K562 (cell line): ENCODE results near the gene FREM1. TPM values are rescaled to one million over a fixed set of nuclear protein-coding genes. Genes with fewer than 3 reads are reported as not detected.

Experiments
- ATAC-seq: fragments of 200-7000 bp; cut with Tn5 transposase; 3 replicates; pipeline ENCODE4 v1.9.1; 2020; ENCODE audit warnings: moderate library complexity
- BruUV-seq: library from RNA; stranded (reverse); fragments of 400-500 nt; replicated peaks from 2 replicates; lab custom pipeline; 2021; lab: Mats Ljungman, UMichigan
- CTCF ChIA-PET: fragments of 300-600 bp; formaldehyde crosslinking; extraction: SDS; loops from one replicate; lab custom pipeline; 2021; ENCODE audit warnings: low intra/inter-chr PET ratio; lab: Yijun Ruan, JAX
- POLR2A ChIA-PET: fragments of 300-600, 350-650 bp; sonication (Branson Sonifier 250); formaldehyde crosslinking; extraction: SDS; loops from one replicate; lab custom pipeline; 2021; ENCODE audit warnings: antibody characterized with exemption, inconsistent platforms; lab: Yijun Ruan, JAX
- DNase-seq, 4 experiments: peaks; one replicate each; pipeline versions ENCODE4 v3.0.0 to v3.0.0-alpha.2; 2011 to 2018; ENCODE audit warnings: low spot score in 3 of 4, mixed read lengths in 3 of 4; ENCODE audit errors: extremely low read depth in 1 of 4
- FAIRE-seq: peaks from 2 replicates; lab custom pipeline; 2011; peaks lifted over from hg19 to GRCh38; lab: Jason Lieb, UNC
- H2AFZ ChIP-seq: 2 replicates; pipeline ENCODE4 v1.6.0; 2011; ENCODE audit warnings: low read depth, low read length, control low read depth, inconsistent platforms
- H3K27ac ChIP-seq: fragments of 200-600 bp; 3 replicates; pipeline ENCODE4 v1.8.0; 2011; ENCODE audit warnings: low read depth, mild to moderate bottlenecking, control low read depth, inconsistent platforms, low read length, moderate library complexity, mixed read lengths; ENCODE audit errors: extremely low read depth
- H3K27me3 ChIP-seq, 2 experiments: fragments of 300-600 bp in 1 of 2; 2 replicates in 1 of 2; 3 replicates in 1 of 2; pipeline versions ENCODE4 v1.6.0 to v1.8.0; 2011; ENCODE audit warnings: inconsistent platforms in 2 of 2, low read length in 2 of 2, mild to moderate bottlenecking in 1 of 2, mixed read lengths in 1 of 2, moderate library complexity in 1 of 2; ENCODE audit not compliant: control insufficient read depth in 2 of 2, insufficient read depth in 2 of 2
- H3K36me3 ChIP-seq: fragments of 300-600 bp; 3 replicates; pipeline ENCODE4 v1.8.0; 2011; ENCODE audit warnings: mild to moderate bottlenecking, low read length, inconsistent platforms; ENCODE audit not compliant: control insufficient read depth, insufficient read depth
- H3K4me1 ChIP-seq, 2 experiments: fragments of 200-600 bp in 1 of 2; replicated peaks in 1 of 2; 2 replicates in 1 of 2; 3 replicates in 1 of 2; pipeline versions ENCODE4 v1.5.1 to v1.8.0; 2011; ENCODE audit warnings: inconsistent platforms in 2 of 2, low read length in 2 of 2, mild to moderate bottlenecking in 1 of 2, mixed read lengths in 1 of 2, moderate library complexity in 1 of 2; ENCODE audit not compliant: control insufficient read depth in 2 of 2, insufficient read depth in 2 of 2
- H3K4me2 ChIP-seq: 2 replicates; pipeline ENCODE4 v1.6.1; 2011; ENCODE audit warnings: low read length, control low read depth, inconsistent platforms, mixed read lengths; ENCODE audit not compliant: insufficient read depth
- H3K4me3 ChIP-seq: fragments of 200-600 bp; sonication (generic), shearing (Covaris generic); 2 replicates; pipeline ENCODE4 v1.5.1; 2016; ENCODE audit warnings: control low read depth, inconsistent platforms
- H3K79me2 ChIP-seq: fragments of 200-600 bp; 3 replicates; pipeline ENCODE4 v1.8.0; 2011; ENCODE audit warnings: low read length, inconsistent platforms; ENCODE audit not compliant: control insufficient read depth, insufficient read depth
- H3K9ac ChIP-seq, 2 experiments: 2 replicates each; pipeline versions ENCODE4 v1.6.0 to v1.6.1; 2011; ENCODE audit warnings: low read depth in 2 of 2, low read length in 2 of 2, control low read depth in 1 of 2, inconsistent platforms in 1 of 2, mild to moderate bottlenecking in 1 of 2, mixed read lengths in 1 of 2; ENCODE audit not compliant: insufficient read depth in 1 of 2
- H3K9me1 ChIP-seq: one replicate; pipeline ENCODE4 v1.6.0; 2011; ENCODE audit warnings: inconsistent platforms, mild to moderate bottlenecking, low read length, moderate library complexity; ENCODE audit not compliant: control insufficient read depth, insufficient read depth
- H3K9me3 ChIP-seq: replicated peaks from 2 replicates; pipeline ENCODE4 v1.5.1; 2011; ENCODE audit warnings: low read depth, low read length, inconsistent platforms; ENCODE audit not compliant: control insufficient read depth, insufficient read depth
- H4K20me1 ChIP-seq: replicated peaks from 2 replicates; pipeline ENCODE4 v1.6.1; 2011; ENCODE audit warnings: low read length, inconsistent platforms, mixed read lengths; ENCODE audit not compliant: control insufficient read depth, insufficient read depth
- EP400 ChIP-seq: fragments of 450-650 bp; IDR thresholded peaks from 2 replicates; pipeline ENCODE4 v1.6.1; 2017; ENCODE audit warnings: antibody characterized with exemption, mild to moderate bottlenecking, moderate library complexity
- ESRRA ChIP-seq: fragments of 450-650 bp; IDR thresholded peaks from 2 replicates; pipeline ENCODE4 v1.6.1; 2014; ENCODE audit warnings: low read depth, mild to moderate bottlenecking, moderate library complexity, borderline replicate concordance
- ETS2 ChIP-seq: IDR thresholded peaks from 2 replicates; pipeline ENCODE4 v1.6.1; 2016; ENCODE audit warnings: borderline replicate concordance, missing genetic modification characterization, mild to moderate bottlenecking, moderate library complexity, missing compliant biosample characterization; ENCODE audit not compliant: poor library complexity, severe bottlenecking
- KDM4B ChIP-seq, 2 experiments: fragments of 450-650 bp in 1 of 2; sonication (generic) in 1 of 2; IDR thresholded peaks; 2 replicates each; pipeline ENCODE4 v1.6.1; 2016 to 2017; ENCODE audit warnings: borderline replicate concordance in 2 of 2, antibody characterized with exemption in 1 of 2, low read depth in 1 of 2, mild to moderate bottlenecking in 1 of 2
- RFX1 ChIP-seq: fragments of 450-650 bp; IDR thresholded peaks from 2 replicates; pipeline ENCODE4 v1.6.1; 2016; ENCODE audit warnings: mild to moderate bottlenecking, moderate library complexity
- SMAD3 ChIP-seq: fragments of 450-650 bp; formaldehyde crosslinking; conservative IDR thresholded peaks from 2 replicates; pipeline ENCODE4 v1.4.0; 2020; ENCODE audit warnings: mild to moderate bottlenecking
- ZNF764 ChIP-seq: fragments of 250-450 bp; sonication (Bioruptor Pico); IDR thresholded peaks from 2 replicates; pipeline ENCODE4 v1.4.0; 2020; ENCODE audit warnings: low read depth, mild to moderate bottlenecking, moderate library complexity
- ZZZ3 ChIP-seq: fragments of 450-650 bp; IDR thresholded peaks from 2 replicates; pipeline ENCODE4 v1.6.1; 2016; ENCODE audit warnings: antibody characterized with exemption, mild to moderate bottlenecking, moderate library complexity
- in situ Hi-C: fragments of 300-500 bp; cut with MboI; formaldehyde crosslinking; loops from 4 replicates; pipeline ENCODE4 v1.15.0; 2018; ENCODE audit warnings: inconsistent platforms, mixed read lengths
- intact Hi-C: fragments of 100-400 bp; cut with micrococcal nuclease; formaldehyde crosslinking; loops from 2 replicates; pipeline ENCODE4 v1.14.2; 2022
- polyA plus RNA-seq, 8 experiments: library from polyadenylated mRNA; depleted of rRNA in 4 of 8; stranded (reverse) in 5 of 8; unstranded in 3 of 8; fragments of >200 nt; fragmentation: Nextera tagmentation in 2 of 8; fragmentation: Illumina TruSeq in 1 of 8; extraction: Ambion mirVana in 2 of 8; extraction: Trizol in 1 of 8; gene quantifications; 2 replicates each; pipeline versions ENCODE4 v1.2.1 to v1.2.3, GENCODE V29; 2011 to 2014; ENCODE audit warnings: inconsistent platforms in 1 of 8, missing spikeins in 1 of 8
- total RNA-seq, 7 experiments: library from RNA; depleted of rRNA in 6 of 7; stranded (reverse); fragments of >200 nt in 6 of 7; fragmentation: Illumina TruSeq in 2 of 7; extraction: Trizol in 2 of 7; gene quantifications; 2 replicates each; pipeline versions ENCODE4 v1.2.1 to v1.2.3, GENCODE V29; 2011 to 2021; ENCODE audit warnings: low replicate concordance in 1 of 7
- TF ChIP-seq, protein P1 (sequence below): fragments of 450-650 bp; IDR thresholded peaks from 2 replicates; pipeline ENCODE4 v1.6.1; 2017; ENCODE audit warnings: antibody characterized with exemption, mild to moderate bottlenecking
- TF ChIP-seq, protein P2 (sequence below): fragments of 250-450 bp; sonication (Bioruptor Pico); IDR thresholded peaks from 2 replicates; pipeline ENCODE4 v1.8.0; 2021; ENCODE audit warnings: moderate library complexity, mild to moderate bottlenecking, inconsistent platforms
- TF ChIP-seq, protein P3 (sequence below): fragments of 250-450 bp; sonication (Bioruptor Pico); IDR thresholded peaks from 2 replicates; pipeline ENCODE4 v1.4.0; 2020; ENCODE audit warnings: mild to moderate bottlenecking, moderate library complexity
- TF ChIP-seq, protein P4 (sequence below): fragments of 450-650 bp; formaldehyde crosslinking; IDR thresholded peaks from 2 replicates; pipeline ENCODE4 v1.4.0; 2022; ENCODE audit warnings: missing genetic modification characterization

FREM1 gene
- total and polyA plus RNA-seq, 9 of the 15 experiments (the other 6 are each of a cell fraction or from before 2014, with no cell fraction given): 0.03 to 0.24 (median 0.13) TPM; not detected in 2

DNA sequence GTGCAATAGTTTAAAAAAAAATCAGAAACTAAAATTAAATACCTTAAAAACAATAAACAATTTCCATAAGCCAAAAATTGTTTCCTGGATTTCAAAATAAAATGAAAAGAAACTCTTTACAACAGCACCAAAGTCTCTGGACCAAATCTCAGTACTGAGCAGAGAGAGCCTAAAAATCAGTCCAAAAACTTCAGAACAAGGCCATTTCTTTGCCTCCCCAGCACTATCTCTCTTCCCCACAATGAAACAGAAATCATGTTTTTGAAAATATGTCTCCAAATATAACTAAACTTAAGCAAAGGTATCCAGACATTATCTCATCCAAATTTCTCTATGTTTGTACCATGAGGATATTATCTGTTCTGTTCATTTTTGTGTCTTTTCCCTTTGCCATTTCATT is 1.0 kb downstream of the FREM1 start:
- Histone ChIP-seq H3K4me1 (peaks cover 0 to 11% of the 10 kb centered on the region in 2 experiments; a peak in 3 of 5 replicates), H3K27me3 (no peaks in the 10 kb centered on the region; a peak in 1 of 5 replicates), H3K9ac (no peak overlapping the region), H3K4me2 (no peak overlapping the region), H2AFZ (no peak overlapping the region), H4K20me1 (no peaks in the 10 kb centered on the region), H3K9me3 (no peaks in the 10 kb centered on the region), H3K36me3 (no peaks in the 10 kb centered on the region), H3K27ac (no peak overlapping the region), H3K79me2 (no peaks in the 10 kb centered on the region), H3K4me3 (no peak overlapping the region), H3K9me1 (no peaks in the 10 kb centered on the region)
- intact Hi-C loops: no loop called here
- BruUV-seq: no TSS peak
- CTCF ChIA-PET: no interaction called here
- POLR2A ChIA-PET: interaction anchor here (0.5 kb wide), 1 partner anchor 9 kb away, joined by 3 read pairs; no protein-coding TSS in a partner anchor
- FAIRE-seq: no peak
- ATAC-seq: no peak
- in situ Hi-C loops: no loop called here
- DNase-seq: no peak
- TF ChIP-seq SMAD3 (CRISPR knock-in tag) (no peak), ZZZ3 (no peak), RFX1 (no peak), KDM4B (IDR thresholded peaks at IDR 0.05; ENCODE audit: borderline replicate concordance in 2 of 2, low read depth in 1 of 2) (no peak), EP400 (no peak), ESRRA (no peak), ZNF764 (no peak), ETS2 (tag) (no peak)
- TF ChIP-seq, protein P1, sequence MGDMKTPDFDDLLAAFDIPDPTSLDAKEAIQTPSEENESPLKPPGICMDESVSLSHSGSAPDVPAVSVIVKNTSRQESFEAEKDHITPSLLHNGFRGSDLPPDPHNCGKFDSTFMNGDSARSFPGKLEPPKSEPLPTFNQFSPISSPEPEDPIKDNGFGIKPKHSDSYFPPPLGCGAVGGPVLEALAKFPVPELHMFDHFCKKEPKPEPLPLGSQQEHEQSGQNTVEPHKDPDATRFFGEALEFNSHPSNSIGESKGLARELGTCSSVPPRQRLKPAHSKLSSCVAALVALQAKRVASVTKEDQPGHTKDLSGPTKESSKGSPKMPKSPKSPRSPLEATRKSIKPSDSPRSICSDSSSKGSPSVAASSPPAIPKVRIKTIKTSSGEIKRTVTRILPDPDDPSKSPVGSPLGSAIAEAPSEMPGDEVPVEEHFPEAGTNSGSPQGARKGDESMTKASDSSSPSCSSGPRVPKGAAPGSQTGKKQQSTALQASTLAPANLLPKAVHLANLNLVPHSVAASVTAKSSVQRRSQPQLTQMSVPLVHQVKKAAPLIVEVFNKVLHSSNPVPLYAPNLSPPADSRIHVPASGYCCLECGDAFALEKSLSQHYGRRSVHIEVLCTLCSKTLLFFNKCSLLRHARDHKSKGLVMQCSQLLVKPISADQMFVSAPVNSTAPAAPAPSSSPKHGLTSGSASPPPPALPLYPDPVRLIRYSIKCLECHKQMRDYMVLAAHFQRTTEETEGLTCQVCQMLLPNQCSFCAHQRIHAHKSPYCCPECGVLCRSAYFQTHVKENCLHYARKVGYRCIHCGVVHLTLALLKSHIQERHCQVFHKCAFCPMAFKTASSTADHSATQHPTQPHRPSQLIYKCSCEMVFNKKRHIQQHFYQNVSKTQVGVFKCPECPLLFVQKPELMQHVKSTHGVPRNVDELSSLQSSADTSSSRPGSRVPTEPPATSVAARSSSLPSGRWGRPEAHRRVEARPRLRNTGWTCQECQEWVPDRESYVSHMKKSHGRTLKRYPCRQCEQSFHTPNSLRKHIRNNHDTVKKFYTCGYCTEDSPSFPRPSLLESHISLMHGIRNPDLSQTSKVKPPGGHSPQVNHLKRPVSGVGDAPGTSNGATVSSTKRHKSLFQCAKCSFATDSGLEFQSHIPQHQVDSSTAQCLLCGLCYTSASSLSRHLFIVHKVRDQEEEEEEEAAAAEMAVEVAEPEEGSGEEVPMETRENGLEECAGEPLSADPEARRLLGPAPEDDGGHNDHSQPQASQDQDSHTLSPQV: no peak
- TF ChIP-seq, protein P2, sequence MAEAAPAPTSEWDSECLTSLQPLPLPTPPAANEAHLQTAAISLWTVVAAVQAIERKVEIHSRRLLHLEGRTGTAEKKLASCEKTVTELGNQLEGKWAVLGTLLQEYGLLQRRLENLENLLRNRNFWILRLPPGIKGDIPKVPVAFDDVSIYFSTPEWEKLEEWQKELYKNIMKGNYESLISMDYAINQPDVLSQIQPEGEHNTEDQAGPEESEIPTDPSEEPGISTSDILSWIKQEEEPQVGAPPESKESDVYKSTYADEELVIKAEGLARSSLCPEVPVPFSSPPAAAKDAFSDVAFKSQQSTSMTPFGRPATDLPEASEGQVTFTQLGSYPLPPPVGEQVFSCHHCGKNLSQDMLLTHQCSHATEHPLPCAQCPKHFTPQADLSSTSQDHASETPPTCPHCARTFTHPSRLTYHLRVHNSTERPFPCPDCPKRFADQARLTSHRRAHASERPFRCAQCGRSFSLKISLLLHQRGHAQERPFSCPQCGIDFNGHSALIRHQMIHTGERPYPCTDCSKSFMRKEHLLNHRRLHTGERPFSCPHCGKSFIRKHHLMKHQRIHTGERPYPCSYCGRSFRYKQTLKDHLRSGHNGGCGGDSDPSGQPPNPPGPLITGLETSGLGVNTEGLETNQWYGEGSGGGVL (CRISPR knock-in tag): no peak
- TF ChIP-seq, protein P3, sequence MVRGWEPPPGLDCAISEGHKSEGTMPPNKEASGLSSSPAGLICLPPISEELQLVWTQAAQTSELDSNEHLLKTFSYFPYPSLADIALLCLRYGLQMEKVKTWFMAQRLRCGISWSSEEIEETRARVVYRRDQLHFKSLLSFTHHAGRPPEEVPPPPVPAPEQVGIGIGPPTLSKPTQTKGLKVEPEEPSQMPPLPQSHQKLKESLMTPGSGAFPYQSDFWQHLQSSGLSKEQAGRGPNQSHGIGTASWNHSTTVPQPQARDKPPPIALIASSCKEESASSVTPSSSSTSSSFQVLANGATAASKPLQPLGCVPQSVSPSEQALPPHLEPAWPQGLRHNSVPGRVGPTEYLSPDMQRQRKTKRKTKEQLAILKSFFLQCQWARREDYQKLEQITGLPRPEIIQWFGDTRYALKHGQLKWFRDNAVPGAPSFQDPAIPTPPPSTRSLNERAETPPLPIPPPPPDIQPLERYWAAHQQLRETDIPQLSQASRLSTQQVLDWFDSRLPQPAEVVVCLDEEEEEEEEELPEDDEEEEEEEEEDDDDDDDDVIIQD (CRISPR knock-in tag): no peak
- TF ChIP-seq, protein P4, sequence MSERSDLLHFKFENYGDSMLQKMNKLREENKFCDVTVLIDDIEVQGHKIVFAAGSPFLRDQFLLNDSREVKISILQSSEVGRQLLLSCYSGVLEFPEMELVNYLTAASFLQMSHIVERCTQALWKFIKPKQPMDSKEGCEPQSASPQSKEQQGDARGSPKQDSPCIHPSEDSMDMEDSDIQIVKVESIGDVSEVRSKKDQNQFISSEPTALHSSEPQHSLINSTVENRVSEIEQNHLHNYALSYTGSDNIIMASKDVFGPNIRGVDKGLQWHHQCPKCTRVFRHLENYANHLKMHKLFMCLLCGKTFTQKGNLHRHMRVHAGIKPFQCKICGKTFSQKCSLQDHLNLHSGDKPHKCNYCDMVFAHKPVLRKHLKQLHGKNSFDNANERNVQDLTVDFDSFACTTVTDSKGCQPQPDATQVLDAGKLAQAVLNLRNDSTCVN: no peak
